Stimulated activated CD4-positive, alpha-beta T cell treated with anti-CD3 and anti-CD28 coated beads, Interleukin-1b, Interleukin-23, amount 100 ng/mL, for 1 hour (primary cell): ENCODE results near the gene IL6R.
"Not testable (repeated sequence)": the region's sequence is repeated elsewhere in the genome, so short reads cannot be mapped to it uniquely, and the experiment has no call there.

Source experiments
- DNase-seq, 2 donors: peaks; one replicate each; pipeline ENCODE4 v3.0.0-alpha.2; 2020; ENCODE audit warnings: low read depth in 2 of 2

The IL6R gene

GRCh38 chr1:154404984-154405746 lies at the start of gene IL6R:
IL6R (plus strand) TSS chr1:154405343; CDS start chr1:154405630, 287 bp downstream.
- DNase-seq = peak in 1 of 2 donors; percentile 48

GRCh38 chr1:154358519-154358918 lies 46.6 kb upstream of the IL6R start:
- no peak for DNase-seq

- no peak for DNase-seq
Measured at GRCh38 chr1:154360288-154360687, 44.9 kb upstream of the IL6R start.

GRCh38 chr1:154360881-154361280 lies 44.3 kb upstream of the IL6R start:
- not testable (repeated sequence) for DNase-seq

- DNase-seq = no peak
Measured at GRCh38 chr1:154361357-154361756, 43.8 kb upstream of the IL6R start.

- DNase-seq = no peak
Measured at GRCh38 chr1:154371436-154371835, 33.7 kb upstream of the IL6R start.

- DNase-seq = not testable (repeated sequence)
Measured at GRCh38 chr1:154373777-154374357, 31.3 kb upstream of the IL6R start.

GRCh38 chr1:154379301-154379700 lies 25.8 kb upstream of the IL6R start:
- DNase-seq = no peak

GRCh38 chr1:154384650-154385489 lies 20.3 kb upstream of the IL6R start:
- no peak for DNase-seq

- peak; percentile 60 to 70 for DNase-seq
Measured at GRCh38 chr1:154386643-154387352, 18.3 kb upstream of the IL6R start.

- no peak for DNase-seq
Measured at GRCh38 chr1:154391086-154391770, 13.9 kb upstream of the IL6R start.

GRCh38 chr1:154398141-154398540 lies 7.0 kb upstream of the IL6R start:
- no peak for DNase-seq

GRCh38 chr1:154398678-154399077 lies 6.5 kb upstream of the IL6R start:
- DNase-seq = no peak

GRCh38 chr1:154400381-154400801 lies 4.8 kb upstream of the IL6R start:
- DNase-seq = no peak

- no peak for DNase-seq
Measured at GRCh38 chr1:154402409-154402921, 2.7 kb upstream of the IL6R start.

- DNase-seq = no peak
Measured at GRCh38 chr1:154403261-154403943, 1.7 kb upstream of the IL6R start.

GRCh38 chr1:154403983-154404382 lies 1.2 kb upstream of the IL6R start:
- no peak for DNase-seq

GRCh38 chr1:154404511-154404931 lies 622 bp upstream of the IL6R start:
- DNase-seq = no peak

GRCh38 chr1:154405747-154406571 lies 816 bp downstream of the IL6R start:
- peak in 1 of 2 donors; percentile 57 for DNase-seq

GRCh38 chr1:154406572-154406879 lies 1.4 kb downstream of the IL6R start:
- no peak for DNase-seq
